Fibroblast of skin of scalp (primary cell): Measurements from ENCODE around the gene DHPS.
"Not testable (repeated sequence)": the region's sequence is repeated elsewhere in the genome, so short reads cannot be mapped to it uniquely, and the experiment has no call there.

Source experiments
- DNase-seq: peaks from one replicate; pipeline ENCODE4 v3.0.0-alpha.2; 2013

Gene DHPS

GRCh38 chr19:12670159-12670928 is 11.3 kb downstream of the DHPS start:
- no peak for DNase-seq

- DNase-seq: peak; percentile 80
These were observed 12.2 kb downstream of the DHPS start for GRCh38 chr19:12669270-12670158.

- peak; percentile 22 for DNase-seq
These were observed 12.8 kb downstream of the DHPS start for GRCh38 chr19:12668932-12669269.

- DNase-seq: no peak
These were observed 13.3 kb downstream of the DHPS start for GRCh38 chr19:12668346-12668745.

- DNase-seq: no peak
These were observed 13.9 kb downstream of the DHPS start for GRCh38 chr19:12667731-12668302.

- DNase-seq: peak; percentile 67
These were observed 15.2 kb downstream of the DHPS start, which contains the start of the genes MAN2B1 and WDR83 for GRCh38 chr19:12666265-12667048. MAN2B1 (minus strand) TSS chr19:12666742; CDS start chr19:12666701, 41 bp downstream. WDR83 (plus strand) TSS chr19:12666807; CDS start chr19:12669791, 2,984 bp downstream.

- no peak for DNase-seq
These were observed 15.9 kb downstream of the DHPS start for GRCh38 chr19:12665671-12666264.

GRCh38 chr19:12665281-12665573 is 16.5 kb downstream of the DHPS start:
- no peak for DNase-seq

- no peak for DNase-seq
These were observed 17.0 kb downstream of the DHPS start for GRCh38 chr19:12664406-12665280.

GRCh38 chr19:12660980-12661379 is 20.7 kb downstream of the DHPS start:
- DNase-seq: no peak

GRCh38 chr19:12657966-12658365 is 23.7 kb downstream of the DHPS start:
- no peak for DNase-seq

- no peak for DNase-seq
These were observed 24.6 kb downstream of the DHPS start for GRCh38 chr19:12656899-12657571.

- no peak for DNase-seq
These were observed 26.1 kb downstream of the DHPS start for GRCh38 chr19:12655546-12655945.

GRCh38 chr19:12652219-12652618 is 29.5 kb downstream of the DHPS start:
- DNase-seq: no peak

GRCh38 chr19:12649941-12650340 is 31.7 kb downstream of the DHPS start:
- DNase-seq: no peak

- no peak for DNase-seq
These were observed 33.6 kb downstream of the DHPS start for GRCh38 chr19:12648088-12648487.

GRCh38 chr19:12647490-12648071 is 34.1 kb downstream of the DHPS start:
- peak; percentile 19 for DNase-seq

GRCh38 chr19:12647047-12647446 is 34.6 kb downstream of the DHPS start:
- no peak for DNase-seq

GRCh38 chr19:12646551-12646950 is 35.1 kb downstream of the DHPS start:
- no peak for DNase-seq

- DNase-seq: not testable (repeated sequence)
These were observed 38.0 kb downstream of the DHPS start for GRCh38 chr19:12643716-12644115.
